ENCODE results near the gene LRFN3.

The LRFN3 gene

DNA sequence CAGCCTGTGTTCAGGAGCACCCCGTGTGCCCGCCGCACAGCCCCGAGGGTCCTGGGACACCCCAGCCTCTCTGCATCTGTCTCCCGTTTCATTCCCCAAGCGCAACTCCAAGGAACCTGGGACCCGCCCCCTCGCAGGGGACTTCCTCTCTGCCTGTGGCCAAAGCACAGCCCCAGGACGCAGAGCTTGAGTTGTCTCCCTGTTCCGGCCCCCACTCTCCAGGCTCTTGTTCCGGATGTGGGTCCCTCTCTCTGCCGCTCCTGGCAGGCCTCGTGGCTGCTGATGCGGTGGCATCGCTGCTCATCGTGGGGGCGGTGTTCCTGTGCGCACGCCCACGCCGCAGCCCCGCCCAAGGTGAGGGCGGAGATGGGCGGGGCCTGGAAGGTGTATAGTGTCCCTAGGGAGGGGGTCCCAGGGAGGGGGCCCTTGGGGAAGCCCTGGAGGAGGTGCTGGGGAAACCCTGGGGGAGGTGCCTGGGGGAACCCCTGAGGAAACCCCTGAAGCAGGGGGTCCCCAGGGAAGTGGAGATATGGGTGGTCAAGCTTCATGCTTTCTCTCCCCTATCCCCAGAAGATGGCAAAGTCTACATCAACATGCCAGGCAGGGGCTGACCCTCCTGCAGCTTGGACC is 32.5 kb upstream of the LRFN3 start:
- Histone ChIP-seq H3K27me3 (ENCODE audit: insufficient read depth, low read length, poor library complexity, severe bottlenecking) (no peaks in the 10 kb centered on the region), H2AFZ (ENCODE audit: low read length) (peak overlapping the region; percentile 40; the same call in 1 of the 2 replicates), H3K36me3 (ENCODE audit: insufficient read depth, low read length) (no peaks in the 10 kb centered on the region), H4K20me1 (ENCODE audit: insufficient read depth, low read length, poor library complexity, severe bottlenecking) (peaks cover 2% of the 10 kb centered on the region), H3K4me3 (ENCODE audit: low read length, poor library complexity, severe bottlenecking) (peak overlapping the region; percentile 82), H3K9me3 (ENCODE audit: insufficient read depth, low read depth, low read length) (no peaks in the 10 kb centered on the region), H3K9me2 (replicated peaks; ENCODE audit: low read depth, low read length) (no peaks in the 10 kb centered on the region), H3K79me2 (ENCODE audit: insufficient read depth, low read length) (peaks cover 23% of the 10 kb centered on the region), H3K4me1 (ENCODE audit: insufficient read depth, low read length, poor library complexity, severe bottlenecking) (peaks cover 43% of the 10 kb centered on the region), H3K4me2 (ENCODE audit: low read depth, low read length, poor library complexity, severe bottlenecking) (peak overlapping the region; percentile 91), H3K9ac (ENCODE audit: low read depth, low read length, poor library complexity, severe bottlenecking) (peak overlapping the region; percentile 88), H3F3A (ENCODE audit: low read depth) (no peaks in the 10 kb centered on the region)
- TF ChIP-seq EZH2phosphoT487 (IDR thresholded peaks at IDR 0.05; ENCODE audit: borderline replicate concordance), result no peak
- TF ChIP-seq, protein P1, sequence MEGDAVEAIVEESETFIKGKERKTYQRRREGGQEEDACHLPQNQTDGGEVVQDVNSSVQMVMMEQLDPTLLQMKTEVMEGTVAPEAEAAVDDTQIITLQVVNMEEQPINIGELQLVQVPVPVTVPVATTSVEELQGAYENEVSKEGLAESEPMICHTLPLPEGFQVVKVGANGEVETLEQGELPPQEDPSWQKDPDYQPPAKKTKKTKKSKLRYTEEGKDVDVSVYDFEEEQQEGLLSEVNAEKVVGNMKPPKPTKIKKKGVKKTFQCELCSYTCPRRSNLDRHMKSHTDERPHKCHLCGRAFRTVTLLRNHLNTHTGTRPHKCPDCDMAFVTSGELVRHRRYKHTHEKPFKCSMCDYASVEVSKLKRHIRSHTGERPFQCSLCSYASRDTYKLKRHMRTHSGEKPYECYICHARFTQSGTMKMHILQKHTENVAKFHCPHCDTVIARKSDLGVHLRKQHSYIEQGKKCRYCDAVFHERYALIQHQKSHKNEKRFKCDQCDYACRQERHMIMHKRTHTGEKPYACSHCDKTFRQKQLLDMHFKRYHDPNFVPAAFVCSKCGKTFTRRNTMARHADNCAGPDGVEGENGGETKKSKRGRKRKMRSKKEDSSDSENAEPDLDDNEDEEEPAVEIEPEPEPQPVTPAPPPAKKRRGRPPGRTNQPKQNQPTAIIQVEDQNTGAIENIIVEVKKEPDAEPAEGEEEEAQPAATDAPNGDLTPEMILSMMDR (conservative IDR thresholded peaks at IDR 0.05; ENCODE audit: low read length), result no peak

DNA sequence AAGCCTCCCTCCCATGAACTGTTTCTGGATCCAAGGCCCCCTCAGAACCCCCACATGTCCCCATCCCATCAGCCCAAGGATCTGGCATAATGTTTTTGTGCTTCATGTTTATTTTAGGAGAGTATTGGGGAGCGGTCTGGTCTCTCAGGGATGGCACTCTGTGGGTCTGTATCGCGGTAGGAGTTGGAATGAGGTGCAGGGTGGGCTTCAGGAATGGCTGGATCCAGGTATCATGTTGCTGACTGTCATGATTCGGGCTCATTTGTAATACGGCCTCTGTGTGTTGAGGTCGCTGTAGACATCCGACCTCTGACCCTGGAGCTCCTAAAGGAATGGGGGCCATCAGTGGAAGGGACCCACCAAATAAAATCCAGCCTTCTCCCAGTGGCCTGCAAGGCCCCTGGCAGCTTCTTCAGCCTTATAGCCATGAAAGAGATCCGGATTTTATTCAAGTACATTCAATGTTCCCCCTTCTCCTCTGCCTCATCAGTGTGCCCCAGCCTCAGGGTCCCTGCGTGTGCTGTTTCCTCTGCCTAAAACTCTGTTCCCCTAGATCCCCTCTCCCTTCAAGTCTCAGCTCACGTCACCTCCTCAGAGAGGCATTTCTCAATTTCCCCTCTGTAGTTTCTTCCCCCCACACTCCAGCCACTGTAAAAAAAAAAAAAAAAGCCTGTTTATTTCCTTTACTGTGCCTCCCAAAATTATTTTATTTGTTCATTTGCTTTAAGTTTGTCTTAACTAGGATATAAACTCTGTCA is 31.7 kb upstream of the LRFN3 start:
- TF ChIP-seq, protein P1 (conservative IDR thresholded peaks at IDR 0.05; ENCODE audit: low read length), result no peak
- TF ChIP-seq EZH2phosphoT487 (IDR thresholded peaks at IDR 0.05; ENCODE audit: borderline replicate concordance), result no peak
- Histone ChIP-seq H3K9me3 (ENCODE audit: insufficient read depth, low read depth, low read length) (no peaks in the 10 kb centered on the region), H3K27me3 (ENCODE audit: insufficient read depth, low read length, poor library complexity, severe bottlenecking) (no peaks in the 10 kb centered on the region), H3F3A (ENCODE audit: low read depth) (no peaks in the 10 kb centered on the region), H3K4me2 (ENCODE audit: low read depth, low read length, poor library complexity, severe bottlenecking) (peak overlapping the region; percentile 91), H3K9me2 (replicated peaks; ENCODE audit: low read depth, low read length) (no peaks in the 10 kb centered on the region), H3K9ac (ENCODE audit: low read depth, low read length, poor library complexity, severe bottlenecking) (peak overlapping the region; percentile 52), H3K4me3 (ENCODE audit: low read length, poor library complexity, severe bottlenecking) (peak overlapping the region; percentile 82), H3K4me1 (ENCODE audit: insufficient read depth, low read length, poor library complexity, severe bottlenecking) (peaks cover 43% of the 10 kb centered on the region), H3K79me2 (ENCODE audit: insufficient read depth, low read length) (peaks cover 15% of the 10 kb centered on the region; the same call in 1 of the 2 replicates), H3K36me3 (ENCODE audit: insufficient read depth, low read length) (no peaks in the 10 kb centered on the region), H4K20me1 (ENCODE audit: insufficient read depth, low read length, poor library complexity, severe bottlenecking) (peaks cover 2% of the 10 kb centered on the region), H2AFZ (ENCODE audit: low read length) (no peak overlapping the region)

DNA sequence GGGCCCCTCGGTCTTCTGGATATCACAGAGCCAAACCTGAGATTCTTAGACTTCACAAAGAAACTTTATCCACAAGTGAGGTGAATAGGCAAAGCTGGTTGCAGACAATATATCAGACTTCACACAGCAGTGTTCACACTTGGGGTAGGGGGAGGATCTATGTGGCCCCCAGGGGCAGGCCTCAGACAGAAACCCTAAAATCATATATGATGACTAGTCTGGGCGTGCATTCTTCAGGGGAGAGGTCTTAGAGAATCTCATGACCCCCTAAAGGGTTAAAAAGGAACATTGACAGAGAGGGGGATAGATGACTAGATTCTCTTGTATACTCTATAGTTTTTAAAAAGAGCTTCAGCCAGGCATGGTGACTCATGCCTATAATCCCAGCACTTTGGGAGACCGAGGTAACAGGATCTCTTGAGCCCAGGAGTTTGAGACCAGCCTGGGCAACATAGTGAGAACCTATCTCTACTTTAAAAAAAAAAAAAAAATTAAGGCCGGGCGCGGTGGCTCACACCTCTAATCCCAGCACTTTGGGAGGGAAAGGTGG is 30.9 kb upstream of the LRFN3 start:
- Histone ChIP-seq H4K20me1 (ENCODE audit: insufficient read depth, low read length, poor library complexity, severe bottlenecking) (peaks cover 1% of the 10 kb centered on the region), H3K4me1 (ENCODE audit: insufficient read depth, low read length, poor library complexity, severe bottlenecking) (peaks cover 44% of the 10 kb centered on the region), H3K79me2 (ENCODE audit: insufficient read depth, low read length) (peaks cover 14% of the 10 kb centered on the region; the same call in 1 of the 2 replicates), H3K36me3 (ENCODE audit: insufficient read depth, low read length) (no peaks in the 10 kb centered on the region), H3K9ac (ENCODE audit: low read depth, low read length, poor library complexity, severe bottlenecking) (no peak overlapping the region), H3K9me3 (ENCODE audit: insufficient read depth, low read depth, low read length) (no peaks in the 10 kb centered on the region), H3K9me2 (replicated peaks; ENCODE audit: low read depth, low read length) (no peaks in the 10 kb centered on the region), H3K27me3 (ENCODE audit: insufficient read depth, low read length, poor library complexity, severe bottlenecking) (no peaks in the 10 kb centered on the region), H3K4me2 (ENCODE audit: low read depth, low read length, poor library complexity, severe bottlenecking) (no peak overlapping the region), H2AFZ (ENCODE audit: low read length) (no peak overlapping the region), H3K4me3 (ENCODE audit: low read length, poor library complexity, severe bottlenecking) (no peak overlapping the region), H3F3A (ENCODE audit: low read depth) (no peaks in the 10 kb centered on the region)
- no peak for TF ChIP-seq EZH2phosphoT487 (IDR thresholded peaks at IDR 0.05; ENCODE audit: borderline replicate concordance)
- TF ChIP-seq, protein P1 (conservative IDR thresholded peaks at IDR 0.05; ENCODE audit: low read length), result no peak
